Neuronal stem cell (in vitro differentiated cells): ENCODE measurements around the gene LIPA. TPM values are rescaled to one million over a fixed set of nuclear protein-coding genes. Genes with fewer than 3 reads are reported as not detected.
A peak's percentile ranks its signal among the peaks of the same experiment; 100 is the strongest.

Source experiments
- DNase-seq: peaks from one replicate; pipeline ENCODE4 v3.0.0-alpha.2; 2013; ENCODE audit warnings: low spot score
- H2AFZ ChIP-seq: one replicate; pipeline ENCODE4 v1.6.1; 2013; ENCODE audit warnings: mild to moderate bottlenecking, low read length, inconsistent platforms
- H2AK5ac ChIP-seq: 2 replicates; pipeline ENCODE4 v1.6.1; 2013; ENCODE audit warnings: low read depth, mild to moderate bottlenecking, inconsistent platforms, low read length, moderate library complexity, mixed read lengths
- H2BK120ac ChIP-seq: 2 replicates; pipeline ENCODE4 v1.6.1; 2013; ENCODE audit warnings: low read depth, mild to moderate bottlenecking, inconsistent platforms, low read length, moderate library complexity, mixed read lengths
- H2BK12ac ChIP-seq: one replicate; pipeline ENCODE4 v1.6.1; 2013; ENCODE audit warnings: low read length, inconsistent platforms
- H2BK15ac ChIP-seq: 2 replicates; pipeline ENCODE4 v1.6.1; 2013; ENCODE audit warnings: mild to moderate bottlenecking, low read length, inconsistent platforms, mixed read lengths
- H2BK5ac ChIP-seq: one replicate; pipeline ENCODE4 v1.6.1; 2013; ENCODE audit warnings: inconsistent platforms, mild to moderate bottlenecking, low read length, moderate library complexity
- H3K14ac ChIP-seq: one replicate; pipeline ENCODE4 v1.6.1; 2013; ENCODE audit warnings: low read length, inconsistent platforms
- H3K18ac ChIP-seq: 2 replicates; pipeline ENCODE4 v1.6.1; 2013; ENCODE audit warnings: low read length, inconsistent platforms
- H3K23ac ChIP-seq: 2 replicates; pipeline ENCODE4 v1.6.1; 2013; ENCODE audit warnings: low read depth, mild to moderate bottlenecking, mixed read lengths, low read length, inconsistent platforms; ENCODE audit not compliant: poor library complexity
- H3K27ac ChIP-seq: replicated peaks from 3 replicates; pipeline ENCODE4 v1.5.1; 2013; ENCODE audit warnings: low read length, inconsistent platforms
- H3K27me3 ChIP-seq, 3 experiments: 2 replicates each; pipeline ENCODE4 v1.6.1; 2013; ENCODE audit warnings: low read length in 3 of 3, mild to moderate bottlenecking in 2 of 3, inconsistent platforms in 1 of 3, low read depth in 1 of 3, mixed read lengths in 1 of 3, moderate library complexity in 1 of 3; ENCODE audit not compliant: control insufficient read depth in 3 of 3, insufficient read depth in 3 of 3
- H3K36me3 ChIP-seq, 2 donors: replicated peaks in 1 of 2; 2 replicates each; pipeline ENCODE4 v1.6.1; 2013; ENCODE audit warnings: low read length in 2 of 2; ENCODE audit not compliant: control insufficient read depth in 2 of 2, insufficient read depth in 2 of 2
- H3K4ac ChIP-seq: 2 replicates; pipeline ENCODE4 v1.6.1; 2013; ENCODE audit warnings: inconsistent platforms, mild to moderate bottlenecking, low read length, moderate library complexity
- H3K4me1 ChIP-seq, 2 donors: 1 replicate in 1 of 2; 2 replicates in 1 of 2; pipeline ENCODE4 v1.6.1; 2013; ENCODE audit warnings: low read length in 2 of 2, low read depth in 1 of 2; ENCODE audit not compliant: control insufficient read depth in 2 of 2, insufficient read depth in 1 of 2
- H3K4me2 ChIP-seq: one replicate; pipeline ENCODE4 v1.6.1; 2013; ENCODE audit warnings: mild to moderate bottlenecking, low read length, inconsistent platforms; ENCODE audit not compliant: insufficient read depth, poor library complexity, severe bottlenecking
- H3K4me3 ChIP-seq, 2 donors: 2 replicates each; pipeline ENCODE4 v1.5.1; 2013; ENCODE audit warnings: low read length in 2 of 2, mild to moderate bottlenecking in 2 of 2, inconsistent platforms in 1 of 2, moderate library complexity in 1 of 2
- H3K79me1 ChIP-seq: one replicate; pipeline ENCODE4 v1.6.1; 2013; ENCODE audit warnings: low read depth, mild to moderate bottlenecking, inconsistent platforms, low read length, moderate library complexity
- H3K9ac ChIP-seq: one replicate; pipeline ENCODE4 v1.6.1; 2013; ENCODE audit warnings: mild to moderate bottlenecking, low read depth, low read length, inconsistent platforms; ENCODE audit not compliant: poor library complexity
- H3K9me3 ChIP-seq, 2 donors: replicated peaks in 1 of 2; 2 replicates each; pipeline versions ENCODE3 to v1.6.1; 2013; ENCODE audit warnings: low read length in 2 of 2, mild to moderate bottlenecking in 2 of 2, inconsistent platforms in 1 of 2, low read depth in 1 of 2, mixed read lengths in 1 of 2, moderate library complexity in 1 of 2; ENCODE audit not compliant: control insufficient read depth in 2 of 2, insufficient read depth in 1 of 2
- H4K8ac ChIP-seq: one replicate; pipeline ENCODE4 v1.6.1; 2013; ENCODE audit warnings: low read depth, mild to moderate bottlenecking, inconsistent platforms, low read length, moderate library complexity
- H4K91ac ChIP-seq: one replicate; pipeline ENCODE4 v1.6.1; 2013; ENCODE audit warnings: low read length, low read depth, mild to moderate bottlenecking, inconsistent platforms; ENCODE audit not compliant: poor library complexity
- WGBS, 2 donors: extraction: QIAGEN DNeasy Blood & Tissue Kit; methylation state at CpG; one replicate each; pipeline ENCODE4 v1.1.7; 2013; ENCODE audit warnings: missing lambda C conversion rate in 2 of 2, mixed read lengths in 1 of 2; ENCODE audit not compliant: insufficient read length in 2 of 2, insufficient replicate concordance in 1 of 2; ENCODE audit errors: extremely low coverage in 2 of 2; 5-methylcytosine and 5-hydroxymethylcytosine counted together
- polyA plus RNA-seq, 2 experiments: library from polyadenylated mRNA; stranded (reverse); fragments of 200-250 nt; gene quantifications; one replicate each; pipeline ENCODE4 v1.2.3, GENCODE V29; 2013

Gene LIPA
- polyA plus RNA-seq (2013, experiment 1 of 2), result 37.0 TPM
- 36.3 TPM for polyA plus RNA-seq (2013, experiment 2 of 2)

GRCh38 chr10:89251409-89252224, at the start of gene LIPA:
LIPA (minus strand) TSS chr10:89251775; CDS start chr10:89247648, 4,127 bp downstream.
- Histone ChIP-seq H2AK5ac (peak within 1 kb of the TSS; percentile 21), H3K4me3 (peak within 1 kb of the TSS; percentile 69 to 89), H2BK12ac (no peak within 1 kb of the TSS), H3K4ac (no peak within 1 kb of the TSS), H3K79me1 (no peaks in the 10 kb centered on the region), H3K4me2 (peak within 1 kb of the TSS; percentile 58), H3K9ac (peak within 1 kb of the TSS; percentile 86), H3K27me3 (peaks cover 0 to 3% (median 2%) of the 10 kb centered on the region in 3 experiments), H4K91ac (no peak within 1 kb of the TSS), H2BK120ac (peak within 1 kb of the TSS; percentile 47), H3K9me3 (peaks cover 7% of the 10 kb centered on the region in 2 donors), H3K27ac (no peak within 1 kb of the TSS), H3K14ac (peak within 1 kb of the TSS; percentile 56), H3K18ac (peak within 1 kb of the TSS; percentile 90), H2AFZ (peak within 1 kb of the TSS; percentile 98), H2BK5ac (no peak within 1 kb of the TSS), H4K8ac (no peak within 1 kb of the TSS), H2BK15ac (no peak within 1 kb of the TSS), H3K23ac (peak within 1 kb of the TSS; percentile 73), H3K36me3 (no peaks in the 10 kb centered on the region), H3K4me1 (peaks cover 2 to 4% of the 10 kb centered on the region in 2 donors)
- peak; percentile 86 for DNase-seq
- WGBS, 2 donors, result no CpG with 5 or more reads among the region's 53 CpGs

- no peak overlapping the region for H3K27ac ChIP-seq
Measured at GRCh38 chr10:89301232-89301631, 49.7 kb upstream of the LIPA start.

GRCh38 chr10:89299031-89299430, 47.5 kb upstream of the LIPA start:
- no peak overlapping the region for H3K27ac ChIP-seq
- no peaks in the 10 kb centered on the region for H3K79me1 ChIP-seq
- WGBS, 2 donors, result no CpG with 5 or more reads among the region's 4 CpGs
- no peak overlapping the region for H4K8ac ChIP-seq
- H4K91ac ChIP-seq, result no peak overlapping the region
- H3K18ac ChIP-seq, result no peak overlapping the region
- H3K9ac ChIP-seq, result no peak overlapping the region
- no peaks in the 10 kb centered on the region for H3K27me3 ChIP-seq
- H2BK5ac ChIP-seq, result no peak overlapping the region
- H3K4ac ChIP-seq, result no peak overlapping the region
- peaks cover 0 to 2% of the 10 kb centered on the region in 2 donors for H3K9me3 ChIP-seq
- no peak overlapping the region for H2AFZ ChIP-seq
- H3K36me3 ChIP-seq, result peaks cover 0 to 2% of the 10 kb centered on the region in 2 donors
- H3K4me2 ChIP-seq, result no peak overlapping the region
- no peak overlapping the region for H2BK15ac ChIP-seq
- no peak overlapping the region for H3K23ac ChIP-seq
- no peak for DNase-seq
- H2BK12ac ChIP-seq, result no peak overlapping the region
- H3K14ac ChIP-seq, result no peak overlapping the region
- no peak overlapping the region for H2AK5ac ChIP-seq
- H3K4me3 ChIP-seq, result no peak overlapping the region
- no peak overlapping the region for H2BK120ac ChIP-seq
- H3K4me1 ChIP-seq, result peaks cover 0 to 8% of the 10 kb centered on the region in 2 donors

More at GRCh38 chr10:89301232-89301631, 49.7 kb upstream of the LIPA start:
- H3K9me3 ChIP-seq, result peaks cover 0 to 2% of the 10 kb centered on the region in 2 donors
- no peak overlapping the region for H3K18ac ChIP-seq
- H3K23ac ChIP-seq, result no peak overlapping the region
- H3K4me2 ChIP-seq, result peak overlapping the region; percentile 29
- no peak overlapping the region for H3K14ac ChIP-seq
- H2AFZ ChIP-seq, result peak overlapping the region; percentile 66
- H2AK5ac ChIP-seq, result no peak overlapping the region
- peaks cover 3 to 10% of the 10 kb centered on the region in 2 donors for H3K4me1 ChIP-seq
- no CpG with 5 or more reads among the region's 2 CpGs for WGBS, 2 donors
- no peaks in the 10 kb centered on the region for H3K79me1 ChIP-seq
- no peak for DNase-seq
- no peak overlapping the region for H2BK12ac ChIP-seq
- H3K4me3 ChIP-seq, result no peak overlapping the region
- H3K36me3 ChIP-seq, result peaks cover 0 to 2% of the 10 kb centered on the region in 2 donors
- H2BK15ac ChIP-seq, result no peak overlapping the region
- H2BK120ac ChIP-seq, result no peak overlapping the region
- H4K8ac ChIP-seq, result no peak overlapping the region
- H3K4ac ChIP-seq, result no peak overlapping the region
- no peak overlapping the region for H2BK5ac ChIP-seq
- H4K91ac ChIP-seq, result no peak overlapping the region
- H3K27me3 ChIP-seq, result no peaks in the 10 kb centered on the region
- no peak overlapping the region for H3K9ac ChIP-seq

GRCh38 chr10:89297791-89298190, 46.2 kb upstream of the LIPA start:
- Histone ChIP-seq H3K36me3 (peaks cover 0 to 2% of the 10 kb centered on the region in 2 donors), H3K4me3 (no peak overlapping the region)

More at GRCh38 chr10:89297791-89298190, 46.2 kb upstream of the LIPA start:
- Histone ChIP-seq H3K9ac (no peak overlapping the region), H3K4me2 (no peak overlapping the region), H2AK5ac (no peak overlapping the region), H2BK15ac (no peak overlapping the region), H3K18ac (peak overlapping the region; percentile 15), H3K4me1 (peaks cover 0 to 8% of the 10 kb centered on the region in 2 donors), H4K91ac (peak overlapping the region; percentile 38), H3K4ac (no peak overlapping the region), H2BK120ac (no peak overlapping the region), H4K8ac (peak overlapping the region; percentile 56), H2AFZ (no peak overlapping the region), H3K9me3 (peaks cover 0 to 2% of the 10 kb centered on the region in 2 donors), H3K23ac (peak overlapping the region; percentile 46), H2BK5ac (no peak overlapping the region), H2BK12ac (peak overlapping the region; percentile 65), H3K79me1 (no peaks in the 10 kb centered on the region), H3K27ac (no peak overlapping the region), H3K27me3 (no peaks in the 10 kb centered on the region), H3K14ac (peak overlapping the region; percentile 49)
- DNase-seq, result no peak
- WGBS, 2 donors, result no CpG with 5 or more reads among the region's 5 CpGs
